Prostate gland (tissue), 2 donors: Measurements from ENCODE around the gene PRR23E.

Source experiments
- CTCF ChIP-seq, 4 experiments: fragments of 200-600 bp in 2 of 4; fragments of 450-650 bp in 2 of 4; sonication (generic) in 2 of 4; IDR thresholded peaks; 1 replicate in 3 of 4; 2 replicates in 1 of 4; pipeline ENCODE4 v1.5.1; 2016 to 2019; ENCODE audit warnings: antibody characterized with exemption in 4 of 4, mild to moderate bottlenecking in 2 of 4, moderate library complexity in 2 of 4
- POLR2A ChIP-seq: fragments of 450-650 bp; IDR thresholded peaks from one replicate; pipeline ENCODE4 v1.6.1; 2016; ENCODE audit warnings: antibody characterized with exemption, mild to moderate bottlenecking

GRCh38 chr3:127149621-127150310 is 43.2 kb upstream of the PRR23E start:
- TF ChIP-seq CTCF (IDR thresholded peaks at IDR 0.05) = no peak
- TF ChIP-seq POLR2A = no peak
